Fibroblast of peridontal ligament (primary cell): ENCODE data around the gene MAP3K7.

Source experiments
- DNase-seq: peaks from one replicate; pipeline ENCODE4 v3.0.0-alpha.2; 2010; ENCODE audit errors: extremely low read depth

MAP3K7 gene

DNA sequence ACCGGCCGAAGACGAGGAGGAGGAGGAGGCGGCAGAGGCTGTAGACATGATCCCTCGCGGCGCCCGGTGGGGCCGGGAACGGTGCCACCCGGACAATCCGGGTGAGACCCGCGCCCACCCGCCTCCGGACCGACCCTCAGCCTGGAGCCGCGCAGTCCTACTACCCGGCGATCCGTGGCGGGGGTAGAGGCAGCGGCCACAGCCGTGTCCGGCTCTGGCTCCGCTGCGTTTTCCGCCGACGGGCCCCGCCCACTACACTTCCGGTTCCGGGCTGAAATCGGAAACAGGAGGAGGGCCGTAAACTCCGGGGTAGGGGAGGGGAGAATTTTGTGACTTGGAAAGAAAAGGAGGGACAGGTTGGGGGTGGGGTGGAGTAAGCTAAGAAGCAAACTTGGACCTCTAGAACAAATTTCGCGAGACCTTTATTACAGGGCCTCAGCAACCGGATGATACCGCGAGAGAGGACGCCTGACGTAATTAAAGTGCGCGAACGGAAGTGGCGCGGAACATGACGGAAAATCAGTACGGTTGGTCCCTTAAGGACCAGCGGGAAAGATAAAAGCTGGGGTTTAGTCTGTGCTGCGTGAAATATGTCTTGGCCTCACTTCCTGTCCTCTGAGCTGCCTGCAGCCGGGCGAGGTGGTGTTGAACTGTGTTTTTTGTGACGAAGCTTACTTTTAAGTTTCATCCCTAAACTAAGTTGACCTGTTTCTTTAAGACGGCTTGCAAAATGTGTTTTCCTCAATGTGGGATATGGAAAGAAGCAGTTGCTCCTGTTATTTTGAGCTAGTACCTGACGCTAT lies at the start of gene MAP3K7:
MAP3K7 (minus strand) TSS at position 237 of the 803 bp plus-strand sequence; CDS start at position 48, 189 bp downstream.
- peak; percentile 99 for DNase-seq

DNA sequence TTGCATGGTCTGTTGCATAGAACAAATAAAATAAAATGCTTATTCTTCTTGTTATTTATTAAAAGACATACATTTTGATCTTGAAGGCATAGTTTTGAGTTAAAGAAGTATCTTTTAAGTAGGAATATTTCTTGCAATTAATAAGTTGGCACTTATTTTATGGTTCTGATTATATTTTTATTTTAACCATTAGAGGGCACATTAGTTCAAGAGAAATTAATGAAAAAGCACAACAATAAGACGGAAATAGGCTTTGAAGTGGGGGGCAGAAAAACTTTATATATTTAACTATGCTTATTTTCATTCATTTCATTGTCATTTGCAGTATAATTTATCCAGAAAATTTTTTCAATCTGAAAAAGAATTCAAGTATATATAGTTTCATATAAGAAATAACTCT lies 44.2 kb upstream of the MAP3K7 start:
- DNase-seq: no peak

DNA sequence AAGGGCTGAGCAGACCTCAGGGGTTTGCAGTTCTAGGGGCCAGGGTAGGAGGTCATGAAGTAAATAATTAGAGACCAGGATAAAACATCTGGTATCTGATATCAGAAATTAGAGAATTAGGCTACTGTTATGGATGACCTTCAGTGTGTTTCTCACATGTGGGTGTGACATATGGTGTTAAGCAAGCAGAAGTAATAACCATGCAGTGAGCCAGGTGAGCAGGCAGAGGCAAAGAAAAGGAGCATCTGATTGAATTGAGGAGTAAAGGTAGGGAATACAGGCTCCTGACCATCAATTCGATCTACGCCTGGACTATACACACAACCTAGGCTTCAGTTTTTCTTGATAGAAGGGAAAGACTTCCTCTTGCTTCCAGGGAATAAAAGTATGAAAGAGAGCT lies 34.7 kb upstream of the MAP3K7 start:
- DNase-seq: no peak

DNA sequence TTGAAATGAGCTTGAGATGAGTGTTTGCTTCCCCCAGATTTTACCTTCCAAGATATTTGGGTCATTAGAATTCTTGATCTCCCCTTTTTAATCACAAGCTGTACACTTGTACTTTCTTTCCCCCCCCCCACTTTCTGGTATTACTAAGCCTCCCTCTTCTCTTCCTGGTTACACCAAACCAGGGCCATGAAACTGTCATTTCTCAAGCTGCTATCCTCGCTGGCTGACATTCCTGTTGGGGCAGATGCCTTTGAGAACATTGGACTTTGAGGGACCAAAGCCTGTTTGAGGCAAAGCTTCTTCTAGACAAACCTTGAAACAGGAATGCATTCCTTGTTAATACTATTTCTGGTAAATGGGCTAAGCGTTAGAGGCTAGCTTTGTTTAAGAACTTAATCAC lies 32.3 kb upstream of the MAP3K7 start:
- DNase-seq: no peak

DNA sequence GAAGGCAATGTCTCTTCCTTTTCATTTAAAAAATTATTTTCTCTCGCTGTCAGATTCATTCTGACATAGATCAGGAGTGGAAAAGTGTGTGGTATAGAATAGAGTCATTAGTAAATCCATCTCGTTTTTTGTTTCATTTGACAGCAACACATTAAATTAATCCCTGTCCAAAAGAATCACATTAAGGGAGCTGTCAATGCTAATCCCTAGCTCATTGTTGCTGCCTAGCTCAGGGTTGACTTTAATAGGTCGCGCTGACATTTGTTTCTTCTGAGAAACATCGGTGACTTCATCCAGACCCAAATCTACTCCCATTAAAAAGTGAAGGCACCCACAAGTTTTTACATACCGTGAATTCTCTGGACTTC lies 25.4 kb upstream of the MAP3K7 start:
- no peak for DNase-seq

DNA sequence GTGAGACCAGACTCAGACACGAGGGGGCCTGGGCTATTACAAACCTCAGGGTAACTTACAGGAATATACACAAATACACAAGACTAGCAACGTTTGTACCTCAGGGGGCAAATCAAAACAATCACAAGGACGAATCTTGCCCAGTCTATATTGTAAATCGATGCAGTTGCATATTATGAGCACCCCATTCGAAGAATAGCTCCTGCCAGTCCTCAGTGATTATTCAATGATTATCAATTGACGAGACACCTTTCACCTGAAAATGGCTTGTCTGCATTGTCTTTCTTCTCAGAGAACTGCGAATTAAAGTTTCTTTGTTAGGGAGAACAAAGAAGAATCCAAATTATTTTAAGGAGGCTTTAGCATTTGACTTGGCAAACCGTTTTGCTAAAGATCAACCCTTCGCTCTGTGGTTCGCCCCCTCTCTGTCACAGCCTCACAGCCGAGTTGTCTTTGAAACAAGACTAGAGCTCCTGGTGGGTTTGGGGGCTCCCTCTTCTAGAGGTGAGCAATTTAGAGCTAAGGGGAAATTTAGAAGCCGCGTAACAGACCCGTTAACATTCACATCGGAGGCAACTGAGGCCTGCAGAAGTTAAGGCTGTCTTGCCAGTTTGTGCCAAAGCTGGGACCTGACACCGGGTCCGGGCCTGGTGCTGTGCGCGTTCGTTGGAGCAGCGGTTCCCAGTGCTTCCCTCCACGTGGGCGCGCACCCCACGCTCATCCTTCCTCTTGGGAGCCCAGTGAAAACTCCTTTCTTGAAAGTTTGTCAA lies 24.9 kb upstream of the MAP3K7 start:
- peak; percentile 2 for DNase-seq

DNA sequence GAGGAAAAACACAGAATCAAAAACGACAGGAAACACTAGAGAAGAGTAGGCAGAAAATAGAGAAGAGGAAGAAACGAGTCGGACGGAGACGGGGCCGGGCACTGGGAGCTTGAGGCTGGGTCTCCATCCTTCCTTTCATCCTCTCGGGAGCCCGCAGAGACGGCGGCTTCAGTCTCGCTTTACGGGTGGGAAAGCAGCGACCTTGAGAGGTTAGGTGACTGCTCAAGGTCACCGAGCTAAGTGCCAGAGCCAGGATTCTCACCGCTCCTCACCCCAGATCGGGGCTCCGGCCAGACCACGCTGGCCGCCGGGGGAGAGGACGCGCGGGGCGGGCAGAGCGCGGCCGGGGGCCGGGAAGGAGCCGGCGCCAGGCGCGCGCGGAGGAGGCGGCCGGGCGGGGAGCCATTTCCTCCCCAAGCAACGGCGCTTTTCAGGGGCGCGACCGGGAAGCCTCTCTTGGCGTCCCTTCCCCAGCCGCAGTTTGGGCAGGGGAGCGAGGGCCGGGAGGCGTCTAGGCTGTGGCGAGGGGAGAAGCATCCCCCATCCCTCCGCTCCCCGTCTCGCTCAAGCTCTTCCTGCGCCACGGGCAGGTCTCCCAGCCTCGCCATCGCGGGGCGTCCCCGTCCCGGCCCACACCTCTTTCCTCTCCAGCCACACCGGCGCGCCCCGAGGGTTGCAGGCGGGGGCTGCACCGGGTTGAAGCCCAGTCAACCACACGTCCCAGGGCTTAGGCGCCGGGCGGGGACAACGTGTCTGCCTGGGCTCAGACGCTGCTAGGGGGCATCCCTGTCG lies 24.1 kb upstream of the MAP3K7 start:
- DNase-seq: peak; percentile 11

DNA sequence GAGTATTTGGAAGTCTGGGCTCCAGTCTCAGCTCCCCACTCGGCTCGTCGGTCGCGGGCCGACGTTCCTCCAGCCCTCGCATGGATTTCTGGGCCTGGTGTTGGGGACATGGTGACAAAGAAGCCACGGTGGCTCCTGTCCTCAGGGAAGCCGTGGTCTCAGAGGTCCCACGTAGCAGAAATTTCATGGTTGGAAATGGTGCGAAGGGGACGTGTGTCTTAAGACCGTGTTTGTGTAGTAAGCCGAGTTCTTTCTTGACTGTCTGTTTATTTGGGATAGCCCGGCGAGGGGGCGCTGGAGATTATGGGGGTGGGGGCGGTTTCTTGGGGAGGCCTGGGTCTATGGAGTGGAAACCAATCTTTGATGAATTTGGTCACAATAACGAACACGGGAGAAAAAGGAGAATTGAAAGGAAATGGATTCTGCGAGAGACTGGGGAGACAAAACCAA lies 23.5 kb upstream of the MAP3K7 start:
- DNase-seq: peak; percentile 6

DNA sequence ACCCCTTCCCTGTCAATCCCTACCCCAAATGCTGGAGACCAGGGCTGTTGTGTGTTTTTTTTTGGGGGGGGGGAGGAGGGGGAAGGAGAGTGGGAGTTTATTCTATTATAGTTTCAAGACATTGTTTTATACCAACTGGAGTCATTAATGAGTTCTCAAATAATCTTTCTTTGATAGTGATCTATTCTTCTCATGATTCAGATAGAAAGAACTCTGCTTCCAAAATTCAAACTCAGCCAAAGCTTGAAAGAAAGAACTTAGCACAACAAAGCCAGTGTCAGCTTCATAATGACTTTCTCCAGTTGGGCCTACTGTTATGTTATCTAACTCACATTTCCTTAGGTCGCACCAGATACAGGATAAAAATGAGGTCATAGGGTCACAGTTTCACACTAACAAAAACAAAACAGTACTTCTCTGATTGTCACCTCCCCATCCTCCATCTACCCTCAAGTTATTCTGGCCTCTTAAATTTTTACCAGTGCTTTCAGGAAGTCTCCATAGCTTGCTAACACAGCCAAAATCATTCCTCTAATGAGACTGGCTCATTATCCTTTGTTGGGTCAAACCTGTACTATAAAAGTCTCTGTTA lies 19.0 kb upstream of the MAP3K7 start:
- DNase-seq: no peak

DNA sequence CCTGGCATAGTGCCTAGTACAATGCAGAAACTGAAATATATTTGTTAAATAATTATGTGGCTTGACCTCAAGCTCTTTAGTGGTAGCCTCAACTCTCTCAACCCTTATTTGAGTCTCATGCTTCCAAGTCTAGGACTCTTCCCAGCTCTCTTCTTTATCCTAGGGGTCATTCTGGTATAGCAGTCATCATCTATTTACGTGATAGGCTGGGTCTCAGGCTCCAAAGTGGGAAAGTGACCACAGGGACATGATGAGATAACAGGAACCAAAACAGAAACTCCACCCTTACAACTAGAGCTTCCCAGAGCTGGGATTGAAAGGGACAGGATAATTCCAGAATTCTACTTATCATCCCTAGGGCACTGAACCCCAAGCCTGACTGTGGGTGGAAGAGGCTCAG lies 17.7 kb upstream of the MAP3K7 start:
- no peak for DNase-seq

DNA sequence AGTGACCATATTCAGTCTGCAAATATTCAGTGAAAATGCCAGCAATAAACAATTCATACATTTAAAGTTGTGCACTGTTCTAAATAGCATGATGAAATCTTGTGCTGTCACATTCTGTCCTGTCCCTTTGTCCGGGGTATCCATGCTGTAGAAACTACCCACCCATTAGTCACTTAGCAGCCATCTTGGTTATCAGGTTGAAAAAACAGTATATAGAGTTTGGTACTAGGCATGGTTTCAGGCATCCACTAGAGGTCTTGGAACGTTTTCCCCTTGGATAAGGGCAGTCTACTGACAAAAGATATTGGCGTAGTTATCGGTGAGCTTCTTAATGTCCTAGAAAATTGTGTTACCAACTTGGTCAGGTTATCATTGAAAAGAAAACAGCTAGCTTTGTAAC lies 12.3 kb upstream of the MAP3K7 start:
- no peak for DNase-seq

DNA sequence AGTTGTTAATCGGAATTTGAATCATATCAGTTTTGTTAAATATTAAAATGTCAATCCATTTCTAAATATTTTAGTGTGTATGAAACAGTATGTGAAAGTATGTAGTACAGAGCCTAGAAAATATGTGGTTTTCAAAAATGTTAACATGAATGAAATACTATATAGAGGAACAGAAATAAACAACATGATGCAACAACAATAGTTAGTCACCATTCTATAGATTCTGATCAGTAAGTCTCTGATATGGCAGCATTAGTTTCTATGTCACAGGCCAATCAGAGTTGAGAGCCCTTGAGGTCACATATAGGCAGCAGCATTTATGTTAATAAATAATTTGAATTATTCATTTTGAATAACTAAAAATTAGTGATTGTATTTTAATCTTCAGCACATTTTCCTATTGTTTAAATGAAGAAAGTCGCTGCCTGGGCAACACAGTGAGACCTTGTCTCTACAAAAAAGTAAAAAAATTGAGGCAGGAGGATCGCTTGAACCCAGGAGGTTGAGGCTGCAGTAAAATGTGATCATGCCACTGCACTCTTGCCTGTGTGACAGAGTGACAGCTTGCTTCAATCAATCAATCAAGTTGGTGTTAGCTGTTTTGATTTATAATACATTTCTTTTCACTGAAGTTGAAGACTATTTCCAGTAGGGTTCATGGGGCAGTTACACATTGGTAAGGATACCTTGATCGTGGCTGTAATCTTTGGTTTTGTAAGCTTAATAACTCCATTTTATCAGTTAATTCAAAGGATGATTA lies 11.5 kb upstream of the MAP3K7 start:
- no peak for DNase-seq

DNA sequence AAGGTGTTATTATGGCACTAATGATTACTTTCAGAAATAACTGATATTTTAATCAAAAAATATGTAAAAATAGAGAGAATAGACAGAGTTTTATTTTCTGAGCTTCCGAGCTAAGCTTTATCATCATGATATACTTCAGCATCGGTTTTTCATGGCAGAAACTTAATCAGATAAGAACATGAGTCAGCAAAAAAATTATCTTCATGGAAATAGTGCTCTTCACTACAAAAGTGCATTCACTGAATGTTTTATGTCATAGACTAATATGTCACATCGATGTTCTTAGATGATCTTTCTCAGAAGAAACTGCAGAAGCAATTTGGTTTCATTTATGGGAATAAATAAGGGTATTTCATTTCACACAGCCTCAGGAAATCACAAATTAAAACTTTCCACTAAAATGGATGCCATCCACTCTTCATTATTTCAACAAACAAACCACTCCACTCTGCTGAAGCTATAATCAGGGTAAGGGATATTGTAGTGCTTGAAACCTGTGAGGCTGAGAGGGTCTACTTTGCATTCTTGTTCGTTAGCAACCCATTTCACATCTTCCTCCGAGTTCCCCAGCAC lies 10.2 kb upstream of the MAP3K7 start:
- DNase-seq: no peak

DNA sequence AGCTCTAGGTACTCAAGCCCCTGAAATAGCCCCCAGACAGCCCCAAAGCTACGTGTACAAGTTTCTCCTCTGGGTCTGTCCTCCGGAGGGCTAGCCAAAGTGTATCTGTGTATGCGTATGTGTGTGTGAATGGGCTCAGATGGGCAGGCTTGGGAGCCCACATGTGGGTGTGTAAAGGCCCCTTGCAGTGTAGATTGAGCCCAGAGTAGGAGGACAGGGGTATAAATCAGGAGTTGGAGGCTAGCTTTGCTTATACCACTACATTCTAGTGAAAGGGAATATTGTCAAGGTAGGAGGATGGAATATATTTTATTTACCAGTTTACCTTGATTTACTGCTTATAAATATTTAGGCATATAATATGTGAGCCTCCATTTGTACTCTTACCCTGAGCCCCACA lies 9.0 kb upstream of the MAP3K7 start:
- no peak for DNase-seq

DNA sequence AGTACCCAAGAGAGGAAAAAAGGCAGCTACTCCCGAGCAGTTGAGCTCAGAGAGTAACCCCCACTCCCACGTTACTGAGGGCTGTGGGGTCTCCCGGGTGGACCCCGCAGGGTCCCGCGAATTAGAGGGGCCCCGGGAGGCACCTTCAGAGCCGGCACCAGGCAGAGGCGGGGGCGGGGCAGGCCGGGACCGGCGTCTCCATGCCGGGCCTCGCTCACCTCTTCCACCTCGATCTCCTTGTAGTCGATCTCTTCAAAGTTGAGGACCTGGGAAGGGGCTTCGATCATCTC lies 381 bp downstream of the MAP3K7 start:
- peak; percentile 4 for DNase-seq

DNA sequence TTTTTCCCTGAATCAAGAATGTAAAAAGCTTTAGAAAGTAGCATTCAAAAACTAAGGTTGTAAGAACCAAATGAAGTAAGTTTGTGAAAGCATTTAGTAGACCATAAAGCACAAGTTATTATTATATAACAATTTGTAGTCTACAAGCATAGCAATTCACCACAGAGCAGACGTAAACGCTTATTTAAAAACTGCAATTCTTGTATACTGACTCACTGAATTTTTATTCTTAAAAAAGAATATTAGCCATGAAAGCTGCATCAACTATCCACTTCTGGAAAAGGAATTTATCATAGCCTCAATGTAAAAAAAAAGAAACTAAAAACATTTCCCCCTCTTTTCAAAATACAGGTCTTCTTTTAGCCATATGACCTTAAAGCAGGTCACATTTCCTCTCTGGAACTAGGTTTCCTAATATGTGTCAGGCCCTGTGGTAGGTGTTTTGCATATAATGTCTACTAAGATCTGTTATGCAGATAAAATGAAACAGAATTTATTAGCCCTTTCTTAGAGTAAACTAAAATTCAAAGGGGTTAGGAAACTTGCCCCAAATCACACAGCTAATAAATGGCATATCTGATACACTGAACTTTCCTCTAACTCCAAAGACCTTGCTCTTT lies 2.1 kb downstream of the MAP3K7 start:
- peak; percentile 57 for DNase-seq

DNA sequence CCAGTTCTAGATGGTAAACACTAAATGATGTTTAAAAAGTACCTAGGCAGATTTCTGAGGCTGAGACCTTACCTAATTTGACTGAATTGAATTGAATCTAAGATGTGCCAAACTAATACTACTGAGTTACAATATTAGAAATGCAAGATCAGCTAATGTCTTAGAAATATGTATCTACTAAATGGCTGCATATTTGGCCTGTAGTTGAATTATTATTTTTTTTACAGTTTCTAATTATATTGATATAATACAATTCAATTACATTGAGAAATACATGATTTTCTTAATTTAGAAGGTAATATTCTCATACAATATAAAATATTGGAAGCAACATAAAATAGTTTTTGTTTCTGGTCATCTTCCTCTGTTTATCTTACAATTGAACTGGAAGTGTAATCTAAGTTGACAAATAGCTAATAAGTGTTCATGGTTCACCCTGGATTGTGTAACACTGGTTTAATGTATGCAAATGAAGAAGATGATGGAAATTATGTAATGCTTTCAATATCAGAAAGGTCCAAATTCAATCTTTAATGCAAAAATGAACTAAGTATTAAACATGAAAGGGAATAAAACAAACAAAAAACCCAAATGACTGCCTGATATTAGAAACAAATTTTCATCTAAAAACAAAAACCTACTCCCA lies 2.9 kb downstream of the MAP3K7 start:
- DNase-seq: no peak

DNA sequence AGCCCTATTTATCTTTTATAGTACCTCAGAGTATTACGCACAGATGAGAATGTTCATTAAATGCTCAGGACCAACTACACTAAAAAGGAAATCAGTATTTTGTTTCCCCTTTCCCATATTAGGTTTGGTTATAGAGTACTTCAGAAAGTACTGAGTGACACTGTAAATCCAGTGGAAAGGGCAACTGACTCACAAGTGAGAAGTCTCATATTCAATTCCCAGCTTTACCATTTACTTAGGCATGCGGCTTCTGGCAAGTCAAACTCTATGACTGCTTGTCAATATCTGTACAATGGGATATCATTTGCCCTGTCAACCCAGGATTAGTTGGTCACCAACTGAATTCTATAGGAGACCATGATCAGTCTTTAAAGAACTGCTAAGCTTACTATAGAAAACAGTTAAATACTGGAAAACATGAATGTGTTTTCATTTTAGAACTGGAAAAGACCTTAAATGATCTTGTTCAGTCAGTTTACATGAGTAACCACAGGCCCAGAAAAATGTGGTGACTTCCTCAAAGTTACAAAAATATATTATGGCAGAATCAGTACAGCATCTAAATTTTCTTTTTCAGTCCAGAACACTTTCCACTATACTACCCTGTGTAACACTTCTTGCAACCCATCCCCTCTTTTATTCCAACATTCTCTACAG lies 3.6 kb downstream of the MAP3K7 start:
- peak; percentile 33 for DNase-seq

DNA sequence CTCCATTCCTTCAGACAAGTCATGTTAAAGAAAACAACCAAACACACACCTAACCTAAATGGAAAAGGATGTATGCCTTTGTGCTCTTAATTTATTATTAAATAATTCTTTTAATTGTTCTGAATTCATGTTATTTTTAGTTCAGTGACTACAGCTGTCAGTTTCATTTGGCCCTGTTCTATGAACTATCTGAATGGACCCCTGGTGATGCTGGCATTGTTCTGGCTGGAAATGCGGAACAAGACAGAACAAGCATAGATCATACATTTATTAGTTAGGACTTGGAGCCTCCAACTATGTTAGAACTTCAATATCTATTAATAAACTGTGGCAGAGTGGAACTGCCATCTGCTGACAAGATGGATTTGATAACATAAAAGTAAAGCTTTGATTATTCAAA lies 5.7 kb downstream of the MAP3K7 start:
- no peak for DNase-seq
